Uterine smooth muscle cell (primary cell): Measurements from ENCODE around the gene MUC7. TPM values are rescaled to one million over a fixed set of nuclear protein-coding genes. Genes with fewer than 3 reads are reported as not detected.

Experiments
- total RNA-seq: library from RNA; depleted of rRNA; stranded (reverse); fragments of >200 nt; gene quantifications from 2 replicates; pipeline ENCODE4 v1.2.3, GENCODE V29; 2014

The MUC7 gene
- total RNA-seq, result not detected in 2 replicates

DNA sequence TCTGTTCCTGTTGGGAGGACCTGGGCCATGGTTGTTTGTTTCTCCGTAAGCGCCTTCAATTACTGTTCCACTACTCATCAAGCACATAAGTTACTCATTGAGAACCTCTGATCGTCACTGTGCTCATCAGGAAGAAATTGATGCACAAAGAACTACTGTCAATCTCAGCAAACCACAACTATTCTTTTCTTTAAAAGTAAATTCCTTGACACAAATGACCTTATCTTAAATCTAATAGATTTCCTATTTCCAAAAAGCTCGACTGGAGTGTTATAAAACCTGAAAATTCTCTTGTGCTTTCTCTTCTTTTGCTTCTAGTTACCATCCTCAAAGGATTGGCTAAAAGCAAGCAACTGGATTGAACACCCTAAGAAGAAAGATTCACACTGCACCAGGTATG is at the start of gene MUC7:
Gene MUC7 (plus strand): TSS at position 301 of the 400 bp plus-strand sequence. CDS start 1,825 bp downstream, outside the sequence.

DNA sequence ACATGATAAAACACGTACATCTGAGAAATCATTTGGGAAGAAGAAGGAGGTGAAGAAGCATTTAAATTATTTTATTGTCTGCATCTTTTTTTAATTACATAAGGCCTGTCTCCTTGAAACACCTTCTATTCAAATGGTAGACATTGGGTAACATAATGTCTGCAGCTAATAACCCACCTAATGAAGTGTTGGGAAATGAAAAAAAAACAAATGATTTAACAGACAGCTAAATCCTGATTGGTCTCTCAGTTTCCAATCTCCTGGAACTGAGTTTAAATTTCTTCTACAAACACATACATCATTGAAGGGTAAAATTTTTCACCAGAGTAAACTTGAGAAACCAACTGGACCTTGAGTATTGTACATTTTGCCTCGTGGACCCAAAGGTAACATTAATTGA is 46.3 kb downstream of the MUC7 start, which contains the start of gene AMTN:
Gene AMTN (plus strand): TSS at position 301 of the 400 bp plus-strand sequence. CDS start 209 bp downstream, outside the sequence.

Other genes starting within 250 kb of the MUC7 start
- not detected in 2 replicates for gene FDCSP, start 246.1 kb upstream of the MUC7 start, total RNA-seq
- gene CSN3, start 229.6 kb upstream of the MUC7 start, total RNA-seq, result not detected in 2 replicates
- not detected in 2 replicates for gene CABS1, start 137.2 kb upstream of the MUC7 start, total RNA-seq
- gene SMR3A, start 111.4 kb upstream of the MUC7 start, total RNA-seq, result not detected in 2 replicates
- gene SMR3B, start 89.1 kb upstream of the MUC7 start, total RNA-seq, result not detected in 2 replicates
- not detected in 2 replicates for gene OPRPN, start 74.3 kb upstream of the MUC7 start, total RNA-seq
- not detected in 2 replicates for gene AMTN, start 46.4 kb downstream of the MUC7 start, total RNA-seq
- gene AMBN, start 120.1 kb downstream of the MUC7 start, total RNA-seq, result not detected in 2 replicates
- under 0.01 TPM in 1 of 2 replicates, not detected in the other for gene ENAM, start 156.5 kb downstream of the MUC7 start, total RNA-seq
- 0.66 and 1.2 TPM in 2 replicates for gene JCHAIN, start 194.3 kb downstream of the MUC7 start, total RNA-seq
- gene UTP3, start 216.3 kb downstream of the MUC7 start, total RNA-seq, result 20.4 and 27.7 TPM in 2 replicates
- 67.7 and 97.8 TPM in 2 replicates for gene RUFY3, start 249.8 kb downstream of the MUC7 start, total RNA-seq